Right lobe of liver (tissue), 6 donors: ENCODE measurements around the gene LSMEM2. TPM values are rescaled to one million over a fixed set of nuclear protein-coding genes. Genes with fewer than 3 reads are reported as not detected.

Experiments
- ATAC-seq, 4 donors: fragments of 200-7000 bp; cut with Tn5 transposase; one replicate each; pipeline ENCODE4 v1.9.1; 2020; ENCODE audit warnings: mild to moderate bottlenecking in 4 of 4, moderate library complexity in 4 of 4
- DNase-seq, 3 donors: peaks; one replicate each; pipeline ENCODE4 v3.0.0-alpha.2; 2020
- H3K27ac ChIP-seq, 3 donors: fragments of 200-600 bp; one replicate each; pipeline ENCODE4 v1.8.0; 2022
- H3K27me3 ChIP-seq, 2 donors: fragments of 200-600 bp; one replicate each; pipeline ENCODE4 v1.8.0; 2022
- H3K36me3 ChIP-seq, 4 donors: fragments of 200-600 bp; sonication (generic) in 1 of 4; one replicate each; pipeline versions ENCODE4 v1.5.1 to v1.8.0; 2017 to 2022; ENCODE audit warnings: control low read depth in 1 of 4
- H3K4me1 ChIP-seq, 4 donors: fragments of 200-600 bp; sonication (generic) in 1 of 4; one replicate each; pipeline versions ENCODE4 v1.5.1 to v1.8.0; 2017 to 2022; ENCODE audit warnings: control low read depth in 1 of 4
- H3K4me3 ChIP-seq, 3 donors: fragments of 200-600 bp; one replicate each; pipeline ENCODE4 v1.8.0; 2022
- H3K9me3 ChIP-seq, 4 donors: fragments of 200-600 bp; sonication (generic) in 1 of 4; one replicate each; pipeline versions ENCODE4 v1.5.1 to v1.8.0; 2017 to 2022; ENCODE audit warnings: control low read depth in 1 of 4
- CTCF ChIP-seq, 4 donors: fragments of 200-600 bp in 3 of 4; fragments of 450-650 bp in 1 of 4; IDR thresholded peaks; one replicate each; pipeline versions ENCODE4 v1.5.1 to v1.8.0; 2016 to 2022; ENCODE audit warnings: antibody characterized with exemption in 4 of 4, mild to moderate bottlenecking in 2 of 4
- POLR2A ChIP-seq: fragments of 450-650 bp; IDR thresholded peaks from one replicate; pipeline ENCODE4 v1.6.1; 2017; ENCODE audit warnings: antibody characterized with exemption, mild to moderate bottlenecking
- WGBS: methylation state at CpG from one replicate; pipeline ENCODE4 v1.1.6; 2018; ENCODE audit warnings: low coverage, low lambda C conversion rate; ENCODE audit not compliant: insufficient coverage; ENCODE audit errors: missing lambda C conversion rate; 5-methylcytosine and 5-hydroxymethylcytosine counted together
- intact Hi-C, 2 donors: fragments of 100-400 bp; cut with DNase I; formaldehyde crosslinking; loops; one replicate each; pipeline versions ENCODE4 v1.11.2 to v1.14.1; 2022
- total RNA-seq, 6 experiments: library from RNA; depleted of rRNA in 2 of 6; stranded (reverse); fragments of >200 nt in 2 of 6; fragmentation: NEBNext Ultra II Directional in 3 of 6; extraction: Animal tissue kit (Norgen Biotek cat#: 25700) in 3 of 6; gene quantifications; one replicate each; pipeline versions ENCODE4 v1.1.0 to v1.2.4, GENCODE V29; 2016 to 2023
- donor health status: DM: no; HTN: yes; CAD: no.
- donor health status: DM: no; HTN: no; CAD: no.
- donor health status: DM: no; HTN: no; CAD: no.
- donor health status: DM: no; HTN: yes; CAD: no.
- donor health status: DM: no; HTN: yes; CAD: no.

Gene LSMEM2
- total RNA-seq, 6 experiments from 2014 or later: not detected

- Histone ChIP-seq H3K4me3 (peak overlapping the region; percentile 83 to 97 (median 95)), H3K4me1 (peaks cover 0 to 22% (median 8%) of the 10 kb centered on the region in 4 donors), H3K27me3 (no peaks in the 10 kb centered on the region), H3K9me3 (no peaks in the 10 kb centered on the region), H3K36me3 (peaks cover 0 to 4% (median 2%) of the 10 kb centered on the region in 4 donors), H3K27ac (peak overlapping the region; percentile 86 to 95 (median 93))
- intact Hi-C loops: no loop called here
- DNase-seq (no peak), ATAC-seq (peak in 1 of 4 donors; percentile 12)
- no peak for TF ChIP-seq CTCF (IDR thresholded peaks at IDR 0.05)
- TF ChIP-seq POLR2A: no peak
- 0% methylated on average over 8 of the region's 31 CpGs for whole genome bisulfite sequencing
These were observed 57.7 kb downstream of the LSMEM2 start for GRCh38 chr3:50336452-50337174.

DNA sequence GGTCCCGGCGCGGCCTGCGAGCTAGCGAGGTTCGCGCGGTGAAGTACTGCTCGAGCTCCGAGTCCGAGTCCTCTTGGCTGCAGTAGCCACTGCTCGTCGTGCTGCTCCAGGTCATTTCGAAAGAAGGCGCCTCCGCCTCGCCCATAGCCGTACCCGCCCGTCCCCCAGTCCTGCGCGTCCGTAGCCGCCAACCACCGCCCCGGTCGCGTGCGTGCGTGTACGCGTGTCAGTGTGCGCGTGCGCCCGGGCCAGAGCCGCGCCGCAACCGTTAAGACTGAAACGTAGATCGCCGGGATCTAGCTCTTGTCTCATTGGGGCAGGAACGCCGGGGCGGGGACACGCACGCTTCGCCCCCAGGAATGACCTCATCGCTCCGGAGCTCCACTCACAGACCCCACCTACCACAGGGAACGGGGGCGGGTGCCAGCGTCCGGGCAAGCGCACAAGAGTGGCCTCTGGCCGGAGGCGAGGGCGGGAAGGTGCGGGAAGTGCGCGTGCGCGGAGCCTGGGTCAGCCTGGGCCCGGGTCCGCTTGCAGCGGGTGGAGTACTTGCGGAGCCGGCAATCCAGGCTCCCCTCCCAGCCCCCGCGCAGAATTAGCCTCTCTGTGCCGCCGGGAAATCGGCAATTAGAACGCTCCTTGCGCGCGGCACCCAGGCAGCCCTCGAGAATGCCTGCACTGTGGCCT lies 58.4 kb downstream of the LSMEM2 start:
- peaks cover 0 to 22% (median 8%) of the 10 kb centered on the region in 4 donors for H3K4me1 ChIP-seq

More for the DNA sequence above, 58.4 kb downstream of the LSMEM2 start:
- intact Hi-C loops: no loop called here
- DNase-seq (peak; percentile 100), ATAC-seq (peak; percentile 84 to 93 (median 90))
- TF ChIP-seq POLR2A (peak; percentile 92), CTCF (IDR thresholded peaks at IDR 0.05) (no peak)
- Histone ChIP-seq H3K27me3 (no peaks in the 10 kb centered on the region), H3K9me3 (no peaks in the 10 kb centered on the region), H3K4me3 (peak overlapping the region; percentile 83 to 97 (median 95)), H3K27ac (peak overlapping the region; percentile 86 to 95 (median 93)), H3K36me3 (no peaks in the 10 kb centered on the region)
- 0% methylated on average over 13 of the region's 79 CpGs for WGBS

Other genes starting within 250 kb of the LSMEM2 start
- gene RBM5, start 190.2 kb upstream of the LSMEM2 start, total RNA-seq: 10 to 100 TPM; 42.1 to 62.4 (median 46.4) TPM
- gene SEMA3F, start 123.8 kb upstream of the LSMEM2 start, total RNA-seq: 1 to 10 TPM; 1.2 to 5.9 (median 4.2) TPM
- under 1 TPM in 1 of 6 experiments, not detected in 5; 0.07 TPM for gene GNAT1, start 87.5 kb upstream of the LSMEM2 start, total RNA-seq
- 100 to 1,000 TPM in 4 of 6 experiments, 10 to 100 TPM in 2; 77.7 to 311 (median 190) TPM for gene SLC38A3, start 73.8 kb upstream of the LSMEM2 start, total RNA-seq
- gene GNAI2, start 42.9 kb upstream of the LSMEM2 start, total RNA-seq: 100 to 1,000 TPM in 2 of 6 experiments, 10 to 100 TPM in 4; 73.3 to 125 (median 98.7) TPM
- 1 to 10 TPM; 1.7 to 4.5 (median 2.6) TPM for gene SEMA3B, start 9.9 kb upstream of the LSMEM2 start, total RNA-seq
- 10 to 100 TPM; 40.8 to 71.0 (median 56.3) TPM for gene IFRD2, start 13.3 kb downstream of the LSMEM2 start, total RNA-seq
- gene HYAL3, start 20.3 kb downstream of the LSMEM2 start, total RNA-seq: 1 to 10 TPM; 1.8 to 7.5 (median 3.1) TPM
- 1 to 10 TPM; 2.5 to 6.2 (median 3.5) TPM for gene NAA80, start 20.3 kb downstream of the LSMEM2 start, total RNA-seq
- 100 to 1,000 TPM in 4 of 6 experiments, 10 to 100 TPM in 2; 90.6 to 157 (median 136) TPM for gene HYAL1, start 24.5 kb downstream of the LSMEM2 start, total RNA-seq
- gene HYAL2, start 43.7 kb downstream of the LSMEM2 start, total RNA-seq: 10 to 100 TPM; 13.0 to 41.6 (median 21.2) TPM
- 10 to 100 TPM in 5 of 6 experiments, 1 to 10 TPM in 1; 9.7 to 36.9 (median 12.5) TPM for gene TUSC2, start 49.1 kb downstream of the LSMEM2 start, total RNA-seq
- 10 to 100 TPM in 3 of 6 experiments, 1 to 10 TPM in 3; 5.2 to 17.8 (median 9.1) TPM for gene RASSF1, start 61.7 kb downstream of the LSMEM2 start, total RNA-seq
- gene ZMYND10, start 66.6 kb downstream of the LSMEM2 start, total RNA-seq: under 1 TPM; 0.25 to 0.70 (median 0.46) TPM
- gene NPRL2, start 71.7 kb downstream of the LSMEM2 start, total RNA-seq: 10 to 100 TPM; 10.6 to 18.3 (median 14.4) TPM
- 10 to 100 TPM; 14.3 to 29.4 (median 20.7) TPM for gene CYB561D2, start 71.8 kb downstream of the LSMEM2 start, total RNA-seq
- 10 to 100 TPM; 15.0 to 30.9 (median 19.2) TPM for gene TMEM115, start 80.4 kb downstream of the LSMEM2 start, total RNA-seq
- under 1 TPM in 5 of 6 experiments, not detected in 1; 0.06 to 0.39 (median 0.26) TPM for gene CACNA2D2, start 224.5 kb downstream of the LSMEM2 start, total RNA-seq